T-helper 17 cell (primary cell): ENCODE data around the gene ZNF444. TPM values are rescaled to one million over a fixed set of nuclear protein-coding genes. Genes with fewer than 3 reads are reported as not detected.
"Not testable (repeated sequence)": the region's sequence is repeated elsewhere in the genome, so short reads cannot be mapped to it uniquely, and the experiment has no call there.

Experiments used
- ATAC-seq: fragments of 150-1000 bp; cut with Tn5 transposase; 2 replicates; pipeline ENCODE4 v1.10.0; 2021; ENCODE audit warnings: mild to moderate bottlenecking, moderate library complexity
- DNase-seq, 3 donors: peaks; one replicate each; pipeline versions ENCODE4 v3.0.0 to v3.0.0-alpha.2; 2020 to 2021
- H3K9me3 ChIP-seq: one replicate; pipeline ENCODE4 v1.7.0; 2013; ENCODE audit warnings: low read length, mild to moderate bottlenecking; ENCODE audit not compliant: control insufficient read depth, poor library complexity, severe bottlenecking
- H3K27ac Mint-ChIP-seq: one replicate; pipeline ENCODE4 v1.8.0; 2022; ENCODE audit warnings: mild to moderate bottlenecking, moderate library complexity, mixed read lengths
- H3K27me3 Mint-ChIP-seq: one replicate; pipeline ENCODE4 v1.8.0; 2022; ENCODE audit warnings: mixed read lengths
- H3K36me3 Mint-ChIP-seq: one replicate; pipeline ENCODE4 v1.8.0; 2022; ENCODE audit warnings: low read depth, mixed read lengths
- H3K4me1 Mint-ChIP-seq: one replicate; pipeline ENCODE4 v1.8.0; 2022; ENCODE audit warnings: mild to moderate bottlenecking, mixed read lengths
- H3K4me3 Mint-ChIP-seq: one replicate; pipeline ENCODE4 v1.8.0; 2022; ENCODE audit warnings: mild to moderate bottlenecking, moderate library complexity, mixed read lengths
- total RNA-seq, 4 donors: library from RNA in 2 of 4; stranded (reverse) in 2 of 4; gene quantifications; one replicate each; pipeline ENCODE4 v1.2.3 and lab custom pipeline; 2022 to 2026

The ZNF444 gene
- total RNA-seq (10 to 100 TPM; 12.3 to 16.7 TPM), total RNA-seq (lab: John Stamatoyannopoulos, UW) (12.3 to 12.9 reads per million in 2 donors)

DNA sequence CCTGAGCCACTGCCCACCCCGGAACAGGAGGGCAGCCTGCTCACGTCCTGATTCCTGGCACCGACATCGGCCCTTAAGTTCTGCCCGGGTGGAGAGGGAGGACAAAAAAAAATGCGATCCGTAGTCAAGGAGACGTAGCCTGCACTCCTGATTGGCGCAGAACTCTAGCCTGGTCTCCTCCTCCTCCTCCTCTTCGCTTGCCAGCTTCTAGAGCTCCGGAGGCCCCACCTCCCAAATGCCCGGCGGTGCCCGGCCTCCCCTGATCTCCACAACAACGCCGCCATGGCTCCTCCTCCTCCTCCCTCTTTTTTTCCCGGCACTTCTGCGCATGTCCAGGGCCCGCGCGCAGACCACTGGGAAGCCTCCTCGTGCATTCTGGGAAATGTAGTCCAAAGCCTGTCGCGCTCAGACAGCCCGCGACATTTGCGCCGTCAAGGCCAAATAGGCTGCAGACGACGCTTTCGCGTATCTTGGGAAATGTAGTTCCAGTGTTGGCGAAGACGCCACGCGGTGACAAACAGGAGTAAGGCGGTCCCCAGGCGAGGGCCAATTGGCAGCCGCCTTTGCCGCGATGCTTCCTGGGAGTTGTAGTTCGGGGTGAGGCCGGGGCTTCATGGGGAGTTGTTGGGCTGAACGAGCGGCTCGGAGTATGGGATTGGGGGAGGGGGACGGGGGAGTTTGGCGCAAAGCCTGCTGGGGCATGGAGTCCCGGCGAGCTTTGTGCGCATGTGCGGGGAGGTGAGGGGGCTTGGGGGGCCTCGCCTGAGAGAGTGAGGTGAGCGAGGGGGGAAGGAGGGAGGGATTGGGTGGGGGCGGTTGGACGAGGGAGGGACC, at the start of gene ZNF444:
Gene ZNF444, plus strand, starts transcription at position 705 of the 834 bp plus-strand sequence. CDS start 5,625 bp downstream, outside the sequence.
- H3K9me3 ChIP-seq: no peaks in the 10 kb centered on the region
- peak; percentile 94 to 98 (median 98) for DNase-seq
- peak; percentile 89 for ATAC-seq
- Mint-ChIP-seq H3K36me3 (no peaks in the 10 kb centered on the region), H3K4me1 (peaks cover 25% of the 10 kb centered on the region), H3K27me3 (no peaks in the 10 kb centered on the region), H3K4me3 (peak within 1 kb of the TSS; percentile 99), H3K27ac (peak within 1 kb of the TSS; percentile 96)

DNA sequence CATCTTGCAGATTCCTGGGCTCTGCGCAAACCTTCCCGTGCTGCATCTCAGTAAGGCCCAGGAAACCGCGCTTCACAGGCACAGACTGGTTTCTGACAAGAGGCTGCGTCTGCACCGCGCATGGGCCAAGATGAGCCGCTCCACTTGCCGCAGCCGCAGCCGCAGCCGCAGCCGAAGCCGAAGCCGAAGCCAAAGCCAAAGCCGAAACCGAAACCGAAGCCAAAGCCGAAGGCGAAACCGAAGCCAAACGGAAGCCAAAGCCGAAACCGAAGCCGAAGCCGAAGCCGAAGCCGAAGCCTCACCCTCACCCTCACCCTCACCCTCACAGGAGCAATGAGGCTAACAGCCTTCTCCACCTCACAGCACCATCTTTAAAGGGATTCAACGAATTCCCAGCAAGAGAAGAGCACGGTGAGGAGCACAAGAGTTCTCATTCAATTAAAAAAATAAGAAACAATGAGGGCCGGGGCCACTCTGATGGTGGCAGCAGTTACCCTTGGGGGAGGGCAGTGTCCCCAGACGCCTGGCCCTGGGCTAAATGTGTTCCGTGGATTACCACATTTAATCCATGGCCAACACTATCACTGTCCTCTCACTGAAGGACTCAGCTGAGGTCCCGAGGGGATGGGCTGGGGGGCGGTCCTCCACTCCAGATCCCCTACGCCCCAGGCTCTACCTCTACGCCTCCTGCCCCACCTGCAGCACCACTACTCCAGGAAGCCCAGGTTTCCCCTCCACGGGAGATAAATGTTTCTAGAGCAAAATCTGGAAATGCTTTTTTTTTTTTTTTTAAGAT, 49.1 kb upstream of the ZNF444 start:
- DNase-seq: no peak
- H3K27me3 Mint-ChIP-seq: no peaks in the 10 kb centered on the region

DNA sequence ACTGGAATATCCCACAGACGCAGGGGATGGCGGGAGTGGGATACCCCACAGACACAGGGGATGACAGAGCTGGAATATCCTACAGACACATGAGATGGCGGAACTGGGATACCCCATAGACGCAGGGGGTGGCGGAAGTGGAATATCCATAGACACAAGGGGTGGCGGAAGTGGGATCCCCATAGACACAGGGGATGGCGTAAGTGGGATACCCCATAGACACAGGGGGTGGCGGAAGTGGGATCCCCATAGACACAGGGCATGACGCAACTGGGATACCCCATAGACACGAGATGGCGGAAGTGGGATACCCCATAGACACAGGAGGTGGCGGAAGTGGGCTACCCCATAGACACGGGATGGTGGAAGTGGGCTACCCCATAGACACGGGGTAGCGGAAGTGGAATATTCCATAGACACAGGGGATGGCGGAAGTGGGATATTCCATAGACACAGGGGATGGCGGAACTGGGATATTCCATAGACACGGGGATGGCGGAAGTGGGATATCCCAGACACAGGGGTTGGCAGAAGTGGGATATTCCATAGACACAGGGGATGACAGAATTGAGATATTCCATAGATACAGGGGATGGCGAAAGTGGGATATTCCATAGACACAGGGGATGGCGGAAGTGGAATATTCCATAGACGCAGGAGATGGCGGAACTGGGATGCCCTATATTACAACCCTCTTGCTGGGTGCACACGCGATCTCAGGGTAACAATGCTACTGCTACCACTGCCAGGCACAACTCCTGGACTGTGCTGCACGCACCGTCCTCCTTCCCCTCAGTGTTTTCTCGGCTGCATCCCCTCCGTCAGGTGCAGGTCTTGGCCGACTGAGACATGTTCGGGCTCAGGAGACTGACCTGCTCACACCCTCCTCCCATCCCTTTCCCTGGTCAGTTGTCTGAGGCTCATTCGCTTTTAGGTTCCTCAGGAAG, 48.1 kb upstream of the ZNF444 start:
- H3K27ac Mint-ChIP-seq: no peak overlapping the region
- no peak for DNase-seq
- peaks cover 10% of the 10 kb centered on the region for H3K4me1 Mint-ChIP-seq
- H3K36me3 Mint-ChIP-seq: no peaks in the 10 kb centered on the region
- no peak for ATAC-seq
- no peaks in the 10 kb centered on the region for H3K9me3 ChIP-seq
- no peak overlapping the region for H3K4me3 Mint-ChIP-seq
- no peaks in the 10 kb centered on the region for H3K27me3 Mint-ChIP-seq

More for the DNA sequence above, 49.1 kb upstream of the ZNF444 start:
- H3K36me3 Mint-ChIP-seq: no peaks in the 10 kb centered on the region
- no peak overlapping the region for H3K4me3 Mint-ChIP-seq
- peaks cover 10% of the 10 kb centered on the region for H3K4me1 Mint-ChIP-seq
- peak overlapping the region; percentile 54 for H3K27ac Mint-ChIP-seq
- peak; percentile 57 for ATAC-seq
- no peaks in the 10 kb centered on the region for H3K9me3 ChIP-seq

DNA sequence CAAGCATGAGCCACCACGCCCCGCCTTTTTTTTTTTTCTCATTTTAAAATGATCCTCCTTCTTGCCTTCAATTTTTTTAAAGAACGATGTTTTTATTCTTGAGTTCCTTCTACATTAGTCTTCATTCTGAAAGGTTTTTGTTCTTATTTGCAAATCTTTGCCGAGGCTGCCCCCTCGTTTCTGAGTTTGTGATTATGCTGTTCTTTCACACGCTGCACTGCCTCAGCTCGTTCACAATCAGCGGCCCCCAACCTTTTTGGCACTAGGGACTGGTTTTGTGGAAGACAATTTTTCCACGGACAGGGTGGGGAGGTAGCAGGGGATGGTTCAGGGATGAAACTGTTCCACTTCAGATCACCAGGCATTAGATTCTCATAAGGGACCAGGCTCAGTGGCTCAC, 46.6 kb upstream of the ZNF444 start:
- no peak for ATAC-seq
- no peak overlapping the region for H3K27ac Mint-ChIP-seq
- no peak for DNase-seq
- peaks cover 10% of the 10 kb centered on the region for H3K4me1 Mint-ChIP-seq
- H3K9me3 ChIP-seq: no peaks in the 10 kb centered on the region
- no peak overlapping the region for H3K4me3 Mint-ChIP-seq
- H3K27me3 Mint-ChIP-seq: no peaks in the 10 kb centered on the region
- H3K36me3 Mint-ChIP-seq: no peaks in the 10 kb centered on the region

DNA sequence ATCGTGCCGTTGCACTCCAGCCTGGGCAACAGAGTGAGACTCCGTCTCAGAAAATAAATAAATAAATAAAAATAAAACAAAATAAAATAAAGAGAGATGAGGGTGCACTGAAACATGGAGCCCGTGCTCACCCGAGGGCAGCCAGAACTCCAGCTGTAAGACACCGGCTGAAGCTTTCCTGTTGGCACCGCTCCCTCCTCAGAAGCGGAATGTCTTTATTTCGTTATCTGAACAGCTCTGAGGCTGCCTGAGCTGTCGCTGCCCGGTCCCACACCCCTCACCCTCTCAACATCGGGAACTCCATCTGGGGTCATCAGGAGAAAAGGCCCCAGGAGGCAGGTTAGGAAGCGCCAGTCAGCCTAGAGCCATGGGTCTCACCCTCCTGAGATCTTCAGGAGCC, 44.4 kb upstream of the ZNF444 start:
- Mint-ChIP-seq H3K27me3 (no peaks in the 10 kb centered on the region), H3K36me3 (no peaks in the 10 kb centered on the region), H3K4me3 (no peak overlapping the region), H3K4me1 (peaks cover 6% of the 10 kb centered on the region), H3K27ac (no peak overlapping the region)
- ATAC-seq: no peak
- no peaks in the 10 kb centered on the region for H3K9me3 ChIP-seq
- no peak for DNase-seq

- H3K27me3 Mint-ChIP-seq: no peaks in the 10 kb centered on the region
- no peaks in the 10 kb centered on the region for H3K36me3 Mint-ChIP-seq
- peaks cover 6% of the 10 kb centered on the region for H3K4me1 Mint-ChIP-seq
- H3K27ac Mint-ChIP-seq: no peak overlapping the region
- DNase-seq (no peak), ATAC-seq (no peak)
- H3K4me3 Mint-ChIP-seq: no peak overlapping the region
- no peaks in the 10 kb centered on the region for H3K9me3 ChIP-seq
These were observed 43.8 kb upstream of the ZNF444 start for GRCh38 chr19:56097306-56097705.

DNA sequence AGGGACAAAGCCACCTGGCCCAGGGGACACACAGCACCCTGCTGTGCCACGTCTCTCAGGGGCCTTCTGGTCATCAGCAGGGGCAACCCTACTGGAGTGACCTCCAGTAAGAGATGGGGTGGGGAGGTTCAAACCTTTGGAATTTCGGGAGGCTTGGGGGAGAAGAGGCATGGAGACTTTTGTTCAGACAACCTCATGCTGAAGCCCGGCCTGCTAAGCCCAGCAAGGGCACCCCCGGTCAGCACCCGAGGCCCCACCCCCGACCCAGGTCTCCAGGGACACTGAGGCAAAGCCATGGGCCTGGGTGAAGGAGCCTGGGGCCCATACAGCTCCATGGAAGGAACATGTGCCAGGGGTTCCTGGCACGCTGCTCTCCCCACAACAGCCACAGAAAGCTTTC, 43.3 kb upstream of the ZNF444 start:
- Mint-ChIP-seq H3K36me3 (no peaks in the 10 kb centered on the region), H3K4me1 (peaks cover 8% of the 10 kb centered on the region), H3K27me3 (no peaks in the 10 kb centered on the region), H3K27ac (no peak overlapping the region), H3K4me3 (no peak overlapping the region)
- ATAC-seq: no peak
- no peaks in the 10 kb centered on the region for H3K9me3 ChIP-seq
- no peak for DNase-seq

DNA sequence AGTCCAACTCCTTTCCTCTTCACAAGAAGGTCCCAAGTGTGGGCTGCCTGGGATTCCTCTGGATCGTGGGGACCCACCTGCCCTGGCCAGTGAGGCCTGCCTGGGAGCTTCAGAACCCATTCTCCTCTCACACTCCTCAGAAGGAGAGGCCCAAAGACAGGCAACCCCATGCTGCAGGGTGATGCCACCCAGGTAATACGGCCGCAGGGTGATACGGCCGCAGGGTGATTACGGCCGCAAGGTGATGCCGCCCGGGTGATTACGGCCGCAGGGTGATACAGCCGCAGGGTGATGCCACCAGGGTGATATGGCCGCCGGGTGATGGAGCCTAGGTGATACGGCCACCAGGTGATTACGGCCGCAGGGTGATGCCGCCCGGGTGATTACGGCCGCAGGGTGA, 42.9 kb upstream of the ZNF444 start:
- H3K4me1 Mint-ChIP-seq, DNase-seq, H3K27ac Mint-ChIP-seq, H3K36me3 Mint-ChIP-seq, H3K27me3 Mint-ChIP-seq, H3K4me3 Mint-ChIP-seq, ATAC-seq, H3K9me3 ChIP-seq: not testable (repeated sequence)

DNA sequence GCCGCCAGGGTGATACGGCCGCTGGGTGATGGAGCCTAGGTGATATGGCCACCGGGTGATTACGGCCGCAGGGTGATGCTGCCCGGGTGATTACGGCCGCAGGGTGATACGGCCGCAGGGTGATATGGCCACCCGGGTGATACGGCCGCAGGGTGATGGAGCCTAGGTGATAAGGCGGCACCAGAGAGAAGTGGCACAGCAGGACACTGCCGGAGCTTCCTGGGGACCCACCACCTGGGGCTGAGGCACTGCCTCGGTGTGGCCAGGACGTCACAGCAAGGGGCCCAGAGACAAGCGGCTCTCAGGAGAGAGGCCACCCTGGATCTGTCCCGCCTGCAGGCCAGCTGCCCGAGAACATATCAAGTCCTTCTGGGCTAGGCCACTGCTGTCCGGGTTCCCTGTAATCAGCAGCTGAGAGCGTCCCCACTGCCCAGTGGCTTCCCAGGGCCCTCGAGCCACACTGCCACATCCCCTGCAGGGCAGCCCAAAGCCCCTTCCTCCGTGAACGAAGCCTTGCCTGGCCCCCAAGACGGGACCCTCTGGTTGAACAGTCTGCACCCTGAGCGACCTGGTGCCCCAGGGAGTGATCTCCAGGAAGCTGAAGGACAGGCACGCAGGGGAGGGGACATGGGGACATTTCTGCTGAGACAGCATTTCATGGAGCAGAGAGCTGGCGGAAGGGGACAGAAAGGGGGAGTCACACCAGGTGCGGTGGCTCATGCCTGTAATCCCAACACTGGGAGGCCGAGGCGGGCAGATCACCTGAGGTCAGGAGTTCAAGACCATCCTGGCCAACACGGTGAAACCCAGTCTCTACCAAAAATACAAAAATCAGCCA, 42.1 kb upstream of the ZNF444 start:
- no peak for DNase-seq
- H3K36me3 Mint-ChIP-seq: no peaks in the 10 kb centered on the region
- H3K27me3 Mint-ChIP-seq: no peaks in the 10 kb centered on the region
- H3K4me1 Mint-ChIP-seq: peaks cover 6% of the 10 kb centered on the region
- H3K4me3 Mint-ChIP-seq: no peak overlapping the region
- H3K9me3 ChIP-seq: no peaks in the 10 kb centered on the region
- no peak for ATAC-seq
- no peak overlapping the region for H3K27ac Mint-ChIP-seq

- H3K36me3 Mint-ChIP-seq: no peaks in the 10 kb centered on the region
- H3K27me3 Mint-ChIP-seq: no peaks in the 10 kb centered on the region
- H3K9me3 ChIP-seq: no peaks in the 10 kb centered on the region
- no peak for DNase-seq
- peaks cover 5% of the 10 kb centered on the region for H3K4me1 Mint-ChIP-seq
- no peak overlapping the region for H3K27ac Mint-ChIP-seq
- ATAC-seq: no peak
- no peak overlapping the region for H3K4me3 Mint-ChIP-seq
These were observed 41.2 kb upstream of the ZNF444 start for GRCh38 chr19:56099638-56100539.

GRCh38 chr19:56101095-56101494, 40.0 kb upstream of the ZNF444 start:
- H3K9me3 ChIP-seq: no peaks in the 10 kb centered on the region
- H3K4me3 Mint-ChIP-seq: no peak overlapping the region
- H3K4me1 Mint-ChIP-seq: peaks cover 12% of the 10 kb centered on the region
- H3K36me3 Mint-ChIP-seq: no peaks in the 10 kb centered on the region
- H3K27ac Mint-ChIP-seq: no peak overlapping the region
- H3K27me3 Mint-ChIP-seq: no peaks in the 10 kb centered on the region
- no peak for ATAC-seq
- no peak for DNase-seq
